NCI-H226 (cell line): Measurements from ENCODE around the gene ADAM22.

ENCODE experiments used
- DNase-seq: peaks from one replicate; pipeline ENCODE4 v3.0.0-alpha.2; 2015

The ADAM22 gene

GRCh38 chr7:88041583-88041982 lies 107.5 kb downstream of the ADAM22 start:
- no peak for DNase-seq

DNA sequence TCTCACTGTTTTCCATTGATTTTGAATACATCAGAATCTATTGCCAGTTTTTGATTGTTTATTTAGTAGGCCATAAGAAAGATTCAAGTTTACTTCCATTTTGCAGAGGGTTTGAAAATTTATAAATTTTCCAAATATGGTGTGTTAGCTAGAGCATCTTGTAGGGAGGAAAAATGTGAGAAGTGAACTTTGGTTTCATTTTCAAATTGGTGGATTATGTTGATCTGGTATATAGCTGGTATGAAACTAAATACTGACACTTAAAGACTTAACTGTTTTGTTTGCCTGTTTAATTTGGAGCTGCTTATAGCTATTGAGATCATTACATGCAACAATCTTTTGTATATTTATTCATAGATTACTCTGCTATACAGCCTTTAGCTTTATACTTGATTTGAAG lies 108.1 kb downstream of the ADAM22 start:
- DNase-seq: no peak

GRCh38 chr7:88042803-88043202 lies 108.8 kb downstream of the ADAM22 start:
- DNase-seq: no peak

DNA sequence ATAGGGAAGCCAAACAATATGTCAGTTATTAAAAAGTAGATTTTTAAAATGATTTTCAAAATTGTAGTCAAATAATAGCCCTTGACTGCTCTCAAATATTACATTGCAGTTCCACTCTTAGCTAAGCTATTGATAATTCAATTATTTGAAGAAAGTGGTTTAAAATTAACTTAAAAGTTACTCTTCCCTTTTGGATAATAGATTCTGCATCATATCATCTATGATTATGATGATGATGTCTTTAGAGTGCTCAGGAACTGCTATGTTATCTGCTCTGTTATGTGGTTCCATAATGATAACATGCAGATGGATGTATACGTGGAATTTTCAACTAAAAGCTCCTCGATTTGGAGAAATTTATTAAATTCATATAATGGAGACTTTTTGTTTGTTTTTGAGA lies 110.0 kb downstream of the ADAM22 start:
- no peak for DNase-seq

DNA sequence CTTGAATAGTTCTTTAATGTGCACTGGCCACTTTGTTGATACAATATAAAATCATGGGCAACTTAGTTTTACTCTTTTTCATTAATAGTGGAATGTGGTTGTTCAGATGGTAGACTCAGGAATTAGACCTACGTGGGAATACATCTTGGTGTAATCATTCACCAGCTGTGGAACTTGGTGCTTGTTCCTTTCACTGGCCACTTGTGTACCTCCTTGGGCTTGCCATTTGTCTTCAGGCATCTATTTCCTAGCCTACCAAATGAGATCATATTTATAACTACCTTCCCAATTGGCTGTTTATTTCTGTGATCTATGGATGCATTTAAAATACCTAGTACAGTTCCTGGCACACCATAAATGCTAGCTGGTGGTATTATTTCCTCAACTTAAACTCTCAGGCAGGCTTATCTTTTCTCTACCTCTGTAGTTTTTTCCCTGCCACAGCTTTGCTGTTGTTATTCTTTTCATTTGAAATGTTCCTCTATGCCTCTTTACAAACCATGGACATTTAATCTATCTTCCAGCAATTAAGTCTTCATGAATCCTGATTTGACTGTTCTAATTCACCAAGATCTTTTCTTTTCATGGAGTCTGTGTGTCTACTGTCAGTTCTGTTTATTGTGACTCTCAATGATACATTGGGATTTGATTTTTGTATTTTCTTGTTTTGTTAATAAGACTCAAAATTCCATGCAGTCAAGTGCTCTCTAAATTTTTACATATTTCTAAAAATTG lies 113.0 kb downstream of the ADAM22 start:
- no peak for DNase-seq

DNA sequence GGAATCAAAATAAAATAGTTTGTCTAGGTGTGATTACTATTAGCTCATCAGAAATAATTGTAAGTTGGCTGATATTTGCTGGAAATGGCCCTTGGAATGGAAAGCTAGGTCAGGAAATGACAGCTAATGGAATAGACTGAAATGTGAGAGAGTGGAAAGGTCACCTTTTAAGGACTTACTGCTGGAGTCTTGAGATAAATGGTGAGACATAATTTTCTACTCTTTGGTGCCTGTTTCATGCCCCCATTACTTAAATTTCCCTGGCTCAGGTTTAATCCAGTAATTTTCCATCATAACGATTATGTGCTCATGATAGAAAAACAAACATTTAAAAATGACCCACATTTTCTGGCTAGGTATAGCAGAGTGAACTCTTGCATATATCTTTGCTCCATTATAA lies 123.6 kb downstream of the ADAM22 start:
- no peak for DNase-seq

GRCh38 chr7:88062238-88062637 lies 128.2 kb downstream of the ADAM22 start:
- DNase-seq: no peak

DNA sequence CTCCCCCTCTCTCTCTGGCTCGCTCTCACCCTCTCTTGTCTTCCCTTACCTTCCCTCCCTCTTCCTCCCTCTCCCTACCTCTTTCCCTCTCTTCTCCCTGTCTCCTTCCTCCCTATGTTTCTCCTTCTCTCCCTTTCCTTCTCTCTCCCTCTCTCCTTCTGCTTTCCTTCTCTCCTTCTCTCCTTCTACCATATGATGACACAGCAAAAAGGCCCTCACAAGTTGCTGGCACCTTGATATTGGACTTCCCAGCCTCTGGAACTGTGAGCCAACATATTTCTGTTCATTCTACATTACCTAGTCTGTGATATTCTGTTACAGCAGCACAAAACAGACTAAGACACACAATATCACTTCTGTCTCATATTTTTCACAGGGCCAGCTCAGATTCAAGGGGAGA lies 135.0 kb downstream of the ADAM22 start:
- no peak for DNase-seq

DNA sequence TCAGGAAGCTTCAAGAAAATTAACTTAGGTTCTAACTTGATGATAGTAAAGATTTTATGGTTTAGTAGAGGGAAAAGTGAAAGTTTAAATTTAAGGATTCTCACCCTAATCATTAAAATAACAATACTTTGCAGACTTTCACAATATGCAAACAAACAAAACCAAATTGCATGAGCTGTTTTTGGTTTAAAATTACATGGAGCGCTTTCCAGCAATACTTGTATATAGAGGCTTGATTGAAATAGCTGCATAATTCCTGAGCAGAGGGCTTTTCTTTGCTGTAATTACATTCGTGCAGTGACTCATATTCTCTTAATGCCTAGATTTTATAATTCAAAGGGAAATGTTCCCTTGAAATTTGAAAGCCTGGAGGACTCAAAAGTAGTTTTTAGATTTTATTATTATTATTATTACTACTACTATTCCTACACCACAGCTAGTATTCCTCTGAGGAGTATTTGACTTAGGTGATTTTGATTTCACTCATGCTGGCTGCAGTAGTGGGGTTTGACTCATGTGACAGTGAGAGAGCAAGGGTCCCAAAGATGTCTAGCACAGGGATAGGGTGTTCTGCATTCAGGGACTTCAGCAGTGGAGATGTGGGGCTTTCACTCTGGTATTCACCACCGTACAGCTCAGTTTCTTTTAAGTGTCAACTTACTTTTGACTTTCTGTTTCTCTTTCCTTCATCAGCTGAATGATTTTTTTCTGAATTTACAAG lies 138.1 kb downstream of the ADAM22 start:
- no peak for DNase-seq

- no peak for DNase-seq
Observed at GRCh38 chr7:88072715-88073055, 138.6 kb downstream of the ADAM22 start.

- DNase-seq: no peak
Observed at GRCh38 chr7:88073626-88074025, 139.6 kb downstream of the ADAM22 start.

DNA sequence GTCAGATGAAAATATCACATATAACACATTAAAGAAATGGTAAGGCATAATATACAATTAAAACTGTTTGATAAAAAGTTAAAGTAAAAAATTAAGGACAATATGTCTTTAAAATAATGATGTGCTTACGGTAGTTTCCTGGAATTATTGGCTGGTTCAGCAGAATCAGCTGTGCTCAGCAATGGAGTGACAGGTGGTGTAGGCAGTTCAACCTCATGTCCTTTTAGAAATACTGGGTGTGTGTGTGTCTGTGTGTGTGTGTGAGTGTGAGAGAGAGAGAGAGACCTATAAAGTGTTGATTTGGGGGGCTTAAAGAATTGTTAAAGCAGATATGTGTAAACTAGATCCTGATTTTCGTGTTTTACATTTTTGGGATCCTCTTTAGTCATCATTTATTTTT lies 141.2 kb downstream of the ADAM22 start:
- no peak for DNase-seq

- no peak for DNase-seq
Observed at GRCh38 chr7:88083883-88084282, 149.8 kb downstream of the ADAM22 start.

- no peak for DNase-seq
Observed at GRCh38 chr7:88089561-88089960, 155.5 kb downstream of the ADAM22 start.

DNA sequence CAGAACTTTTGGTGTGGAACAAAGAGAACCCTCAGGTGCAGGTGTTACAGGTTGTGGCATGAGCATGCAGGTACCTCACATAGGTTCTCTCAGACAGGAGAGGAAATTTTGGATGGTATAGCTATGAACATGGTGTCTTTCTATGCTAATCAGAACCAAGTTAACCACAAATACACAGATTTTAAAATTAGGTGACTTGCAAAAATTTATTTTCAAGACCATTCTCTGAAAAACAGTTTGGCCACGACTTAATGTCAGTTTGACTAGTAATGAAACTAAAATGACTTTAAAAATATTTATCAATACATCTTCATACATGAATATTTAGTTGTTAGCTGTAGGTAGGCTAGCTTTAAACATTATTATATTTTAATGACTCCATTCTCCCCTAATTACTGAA lies 156.2 kb downstream of the ADAM22 start:
- no peak for DNase-seq

GRCh38 chr7:88090671-88091070 lies 156.6 kb downstream of the ADAM22 start:
- DNase-seq: no peak

GRCh38 chr7:88091988-88092675 lies 158.1 kb downstream of the ADAM22 start:
- no peak for DNase-seq

DNA sequence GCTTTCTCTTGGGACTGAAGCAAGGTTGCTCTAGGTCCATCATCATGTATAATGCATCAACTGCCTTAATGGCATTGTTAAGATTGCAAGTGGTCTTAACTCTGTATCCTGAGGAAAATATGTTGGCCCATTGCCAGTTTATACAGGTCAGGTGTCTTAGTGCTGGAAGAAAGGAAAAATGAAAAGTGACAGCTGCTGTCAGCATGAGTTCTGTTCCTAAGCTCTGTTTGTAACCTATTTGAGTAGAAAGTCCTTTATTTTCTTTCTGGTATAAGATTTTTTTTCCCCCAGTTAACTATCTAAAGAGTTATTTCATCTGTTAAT lies 158.6 kb downstream of the ADAM22 start:
- DNase-seq: no peak

- DNase-seq: no peak
Observed at GRCh38 chr7:88101769-88102168, 167.7 kb downstream of the ADAM22 start.

DNA sequence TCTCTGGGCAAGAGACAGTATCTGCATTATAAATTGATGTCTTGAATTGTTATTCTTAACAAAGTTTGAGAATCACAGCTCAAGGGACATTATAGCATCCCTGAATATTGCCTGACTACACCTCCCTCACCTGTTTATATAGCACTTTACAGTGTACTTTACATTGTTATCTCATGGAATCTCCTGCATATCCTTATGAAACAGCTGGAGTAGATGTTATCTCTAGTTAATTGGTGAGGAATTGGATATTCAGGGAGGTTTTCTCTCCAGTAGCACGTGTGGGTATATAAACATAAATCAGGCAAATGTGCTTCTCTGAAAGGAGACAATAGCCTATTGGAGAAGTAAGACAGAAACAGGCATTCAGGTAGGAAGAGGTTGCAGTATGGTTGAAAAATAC lies 168.6 kb downstream of the ADAM22 start:
- DNase-seq: no peak

DNA sequence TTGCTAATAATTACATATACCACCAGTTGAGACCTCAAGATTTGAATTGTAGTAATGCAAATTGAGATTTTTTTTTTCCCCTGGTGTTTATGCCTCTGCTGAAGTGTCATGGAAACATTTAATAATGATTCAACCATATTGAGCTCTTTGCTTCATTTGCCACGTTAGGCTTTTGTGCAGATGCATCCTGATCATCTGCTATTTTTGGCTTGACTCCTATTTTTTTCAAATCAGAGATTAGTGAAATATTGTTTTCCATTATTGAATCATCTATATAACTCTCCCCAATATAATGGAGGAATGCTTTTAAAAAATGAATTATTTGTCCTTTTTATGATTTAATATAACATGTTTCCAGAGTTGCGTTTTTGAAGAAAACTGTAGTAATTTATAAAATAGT lies 170.7 kb downstream of the ADAM22 start:
- no peak for DNase-seq

DNA sequence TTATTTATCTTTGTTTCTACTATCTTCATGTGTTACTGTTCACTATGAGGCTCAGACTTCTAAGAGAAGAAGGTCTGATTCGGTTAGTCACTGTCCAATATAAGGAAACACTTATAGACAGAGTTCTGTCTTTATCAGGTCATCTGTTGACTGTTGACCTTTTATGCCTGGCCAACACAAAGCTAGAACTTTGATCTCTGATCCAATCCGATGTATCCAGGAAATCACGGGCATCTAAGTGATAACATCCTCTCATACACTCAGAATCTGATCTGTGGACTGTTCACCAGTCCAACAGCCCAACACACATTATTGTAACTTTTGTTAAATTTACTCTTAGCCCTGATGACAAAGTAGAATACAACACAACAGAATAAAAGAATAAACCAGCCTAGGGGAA lies 171.2 kb downstream of the ADAM22 start:
- no peak for DNase-seq

GRCh38 chr7:88106434-88106833 lies 172.4 kb downstream of the ADAM22 start:
- DNase-seq: no peak

DNA sequence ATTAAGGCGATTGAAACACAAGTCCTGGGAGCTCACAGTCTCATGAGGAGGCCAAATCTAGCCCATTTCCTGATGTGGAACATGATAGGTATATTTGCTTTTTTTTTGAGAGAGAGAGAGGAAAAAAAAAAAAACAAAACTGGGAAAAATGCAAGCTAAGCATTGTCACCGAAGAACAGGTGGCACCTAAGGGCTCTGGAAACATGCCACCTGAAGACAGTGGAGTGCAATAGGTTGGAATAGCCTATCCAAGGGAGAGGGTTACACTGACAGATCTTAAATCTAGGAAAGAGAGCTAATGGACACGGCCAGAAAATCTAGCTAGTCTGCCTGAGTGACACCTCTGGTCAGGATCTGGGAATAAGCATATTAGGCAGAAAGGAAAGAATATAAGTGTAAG lies 175.6 kb downstream of the ADAM22 start:
- no peak for DNase-seq
